ENCODE measurements around the gene TTLL11. TPM values are rescaled to one million over a fixed set of nuclear protein-coding genes. Genes with fewer than 3 reads are reported as not detected.

TTLL11 gene
- total RNA-seq, 4 donors from 2014 or later: 9.8 to 18.6 (median 15.6) TPM

GRCh38 chr9:121998513-121999049, 94.5 kb downstream of the TTLL11 start:
- TF ChIP-seq POLR2A (IDR thresholded peaks at IDR 0.05) (no peak), EP300 (IDR thresholded peaks at IDR 0.05) (no peak), CTCF (IDR thresholded peaks at IDR 0.05) (no peak)
- Histone ChIP-seq H3K4me3 (no peak overlapping the region), H3K27me3 (no peaks in the 10 kb centered on the region), H3K27ac (no peak overlapping the region), H3K36me3 (no peaks in the 10 kb centered on the region), H3K9me3 (no peaks in the 10 kb centered on the region), H3K4me1 (peaks cover 0 to 23% (median 0%) of the 10 kb centered on the region in 4 donors)
- DNase-seq (ENCODE audit: low spot score in 2 of 2): no peak
- 91 to 93% methylated on average over 7 of the region's 7 CpGs for WGBS, 2 donors

DNA sequence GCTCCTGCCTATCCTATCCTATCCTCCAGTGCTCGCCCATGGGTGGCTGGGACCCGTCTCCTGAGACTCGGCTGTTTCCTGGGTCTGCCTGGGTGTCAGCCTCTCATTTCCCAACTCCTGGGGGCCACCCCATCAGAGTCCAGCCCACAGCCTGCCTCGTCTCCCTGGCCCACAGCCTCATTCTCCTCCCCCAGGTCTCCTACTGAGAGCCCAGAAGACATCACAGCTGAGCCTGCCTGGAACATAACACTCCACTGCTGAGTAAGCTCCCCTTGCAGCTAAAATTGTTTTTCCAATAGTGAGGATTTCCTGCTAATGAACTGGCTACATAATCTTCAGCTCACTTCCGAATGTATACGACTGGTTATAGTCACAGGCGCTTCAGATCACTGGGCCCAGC, 95.3 kb downstream of the TTLL11 start:
- no peaks in the 10 kb centered on the region for H3K9me3 ChIP-seq
- TF ChIP-seq EP300 (IDR thresholded peaks at IDR 0.05): no peak
- peaks cover 0 to 26% (median 0%) of the 10 kb centered on the region in 4 donors for H3K4me1 ChIP-seq
- no peaks in the 10 kb centered on the region for H3K27me3 ChIP-seq
- no peaks in the 10 kb centered on the region for H3K36me3 ChIP-seq
- H3K27ac ChIP-seq: no peak overlapping the region
- WGBS, 2 donors: 80 to 84% methylated on average over 7 of the region's 7 CpGs
- DNase-seq (ENCODE audit: low spot score in 2 of 2): no peak
- no peak overlapping the region for H3K4me3 ChIP-seq

- Histone ChIP-seq H3K27me3 (no peaks in the 10 kb centered on the region), H3K27ac (no peak overlapping the region), H3K4me3 (no peak overlapping the region), H3K9me3 (no peaks in the 10 kb centered on the region), H3K36me3 (no peaks in the 10 kb centered on the region), H3K4me1 (peaks cover 0 to 26% (median 0%) of the 10 kb centered on the region in 4 donors)
- 70 to 81% methylated on average over 4 of the region's 4 CpGs for WGBS, 2 donors
- no peak for TF ChIP-seq CTCF (IDR thresholded peaks at IDR 0.05)
- no peak for TF ChIP-seq EP300 (IDR thresholded peaks at IDR 0.05)
- TF ChIP-seq POLR2A (IDR thresholded peaks at IDR 0.05): no peak
- DNase-seq (ENCODE audit: low spot score in 2 of 2): no peak
Observed at GRCh38 chr9:121996783-121997182, 96.3 kb downstream of the TTLL11 start.

GRCh38 chr9:121995997-121996396, 97.1 kb downstream of the TTLL11 start:
- Histone ChIP-seq H3K9me3 (no peaks in the 10 kb centered on the region), H3K36me3 (no peaks in the 10 kb centered on the region), H3K27me3 (no peaks in the 10 kb centered on the region), H3K4me3 (no peak overlapping the region), H3K4me1 (peaks cover 0 to 18% (median 0%) of the 10 kb centered on the region in 4 donors), H3K27ac (no peak overlapping the region)
- WGBS, 2 donors: 79 to 80% methylated on average over 5 of the region's 5 CpGs
- TF ChIP-seq CTCF (IDR thresholded peaks at IDR 0.05) (no peak), EP300 (IDR thresholded peaks at IDR 0.05) (no peak), POLR2A (IDR thresholded peaks at IDR 0.05) (no peak)
- no peak for DNase-seq (ENCODE audit: low spot score in 2 of 2)

- peaks cover 0 to 16% (median 0%) of the 10 kb centered on the region in 4 donors for H3K4me1 ChIP-seq
- WGBS, 2 donors: 10 to 12% methylated on average over 8 of the region's 8 CpGs
Observed at GRCh38 chr9:121992571-121993212, 100.4 kb downstream of the TTLL11 start.

More at GRCh38 chr9:121992571-121993212, 100.4 kb downstream of the TTLL11 start:
- Histone ChIP-seq H3K9me3 (no peaks in the 10 kb centered on the region), H3K36me3 (peaks cover 0 to 8% (median 0%) of the 10 kb centered on the region in 3 donors), H3K27ac (no peak overlapping the region), H3K27me3 (no peaks in the 10 kb centered on the region), H3K4me3 (no peak overlapping the region)
- TF ChIP-seq EP300 (IDR thresholded peaks at IDR 0.05): no peak
- peak; percentile 72 to 84 (median 73) for TF ChIP-seq CTCF (IDR thresholded peaks at IDR 0.05)
- no peak for TF ChIP-seq POLR2A (IDR thresholded peaks at IDR 0.05)
- peak; percentile 22 to 56 for DNase-seq (ENCODE audit: low spot score in 2 of 2)

Data from tibial nerve (tissue), 4 donors.